Measurements from ENCODE around the gene KCTD1. TPM values are rescaled to one million over a fixed set of nuclear protein-coding genes. Genes with fewer than 3 reads are reported as not detected.

The KCTD1 gene
- total and polyA plus RNA-seq, 2 of the 4 experiments (the other 2 are of a cell fraction): 5.0 to 5.8 TPM

DNA sequence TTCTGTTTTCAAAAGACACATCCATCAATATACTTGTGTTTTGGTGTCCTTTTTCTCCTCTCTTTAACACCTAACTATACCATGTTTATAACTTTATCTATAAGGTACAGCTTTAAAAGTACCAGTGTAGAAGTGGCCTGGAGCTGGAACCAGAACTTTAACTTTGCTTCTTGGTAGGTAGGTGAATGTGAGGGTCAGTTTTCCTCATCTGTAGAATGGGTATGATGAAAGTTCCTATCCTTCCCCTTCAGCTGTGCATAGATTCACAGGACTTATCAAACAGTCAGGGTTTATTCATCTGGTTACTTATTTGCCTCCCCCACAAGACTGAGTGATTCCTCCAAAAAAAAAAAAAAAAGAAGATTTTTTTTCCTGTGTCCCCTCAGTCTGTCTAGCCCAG lies 12.7 kb downstream of the KCTD1 start:
- Histone ChIP-seq H2BK20ac (ENCODE audit: low read depth, low read length) (no peak overlapping the region), H3K4me2 (ENCODE audit: low read depth, low read length) (no peak overlapping the region), H3K9ac (ENCODE audit: low read depth, low read length) (no peak overlapping the region), H2AK5ac (ENCODE audit: low read depth, low read length) (no peak overlapping the region), H3K27me3 (ENCODE audit: control insufficient read depth, insufficient read depth, low read length) (no peaks in the 10 kb centered on the region), H4K91ac (ENCODE audit: insufficient read depth, low read depth, low read length) (no peak overlapping the region), H2BK120ac (ENCODE audit: low read depth, low read length) (no peak overlapping the region), H3K18ac (ENCODE audit: low read depth, low read length) (no peak overlapping the region), H3K9me1 (ENCODE audit: insufficient read depth, low read length) (peaks cover 3% of the 10 kb centered on the region; the same call in 1 of the 2 replicates), H4K20me1 (ENCODE audit: insufficient read depth, low read length) (no peaks in the 10 kb centered on the region), H2BK5ac (ENCODE audit: low read depth, low read length, poor library complexity, severe bottlenecking) (no peak overlapping the region), H3K4ac (ENCODE audit: low read depth, low read length) (no peak overlapping the region), H4K5ac (ENCODE audit: low read depth, low read length) (no peak overlapping the region), H3K56ac (ENCODE audit: extremely low read depth, insufficient read depth, low read length) (no peak overlapping the region), H3K23ac (ENCODE audit: low read depth, low read length) (no peak overlapping the region), H3K14ac (replicated peaks; ENCODE audit: low read depth, low read length) (no peak overlapping the region), H3K9me3 (ENCODE audit: control insufficient read depth, insufficient read depth, low read length) (no peaks in the 10 kb centered on the region), H2BK15ac (ENCODE audit: low read depth, low read length) (no peak overlapping the region), H4K8ac (ENCODE audit: low read depth in 2 of 2, low read length in 2 of 2) (no peak overlapping the region), H3K79me1 (ENCODE audit: low read depth in 1 of 2, low read length in 2 of 2) (peaks cover 9 to 15% of the 10 kb centered on the region in 2 experiments; a peak in 3 of 4 replicates), H3K4me3 (ENCODE audit: insufficient read depth, low read depth, low read length) (no peak overlapping the region), H2AK9ac (replicated peaks; ENCODE audit: low read depth, low read length, poor library complexity) (no peak overlapping the region), H3K4me1 (ENCODE audit: control insufficient read depth, insufficient read depth, low read length) (no peaks in the 10 kb centered on the region), H3K36me3 (ENCODE audit: control insufficient read depth, insufficient read depth, low read length) (no peaks in the 10 kb centered on the region), H2AFZ (replicated peaks; ENCODE audit: low read length, poor library complexity) (no peak overlapping the region), H3K27ac (ENCODE audit: insufficient read depth, low read length) (no peak overlapping the region)
- DNase-seq: no peak
- BruUV-seq (replicated peaks): no TSS peak
- intact Hi-C loops (cut with micrococcal nuclease): loop anchor here (10.0 kb wide), 1 partner anchor 59 kb away; no protein-coding TSS in a partner anchor
- ChIA-PET CTCF (no interaction called here), POLR2A (ENCODE audit: unreplicated experiment) (no interaction called here)
- TF ChIP-seq, protein P1, sequence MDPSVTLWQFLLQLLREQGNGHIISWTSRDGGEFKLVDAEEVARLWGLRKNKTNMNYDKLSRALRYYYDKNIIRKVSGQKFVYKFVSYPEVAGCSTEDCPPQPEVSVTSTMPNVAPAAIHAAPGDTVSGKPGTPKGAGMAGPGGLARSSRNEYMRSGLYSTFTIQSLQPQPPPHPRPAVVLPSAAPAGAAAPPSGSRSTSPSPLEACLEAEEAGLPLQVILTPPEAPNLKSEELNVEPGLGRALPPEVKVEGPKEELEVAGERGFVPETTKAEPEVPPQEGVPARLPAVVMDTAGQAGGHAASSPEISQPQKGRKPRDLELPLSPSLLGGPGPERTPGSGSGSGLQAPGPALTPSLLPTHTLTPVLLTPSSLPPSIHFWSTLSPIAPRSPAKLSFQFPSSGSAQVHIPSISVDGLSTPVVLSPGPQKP (IDR thresholded peaks at IDR 0.05; ENCODE audit: borderline replicate concordance, low read depth, low read length): no peak
- no peak for TF ChIP-seq MAFK (IDR thresholded peaks at IDR 0.05; ENCODE audit: low read depth, low read length)
- no peak for TF ChIP-seq CHD1 (IDR thresholded peaks at IDR 0.05; ENCODE audit: low read depth, low read length)
- no peak for TF ChIP-seq CEBPB (IDR thresholded peaks at IDR 0.05; ENCODE audit: low read depth, low read length)
- TF ChIP-seq RAD21 (IDR thresholded peaks at IDR 0.05; ENCODE audit: low read length): no peak
- TF ChIP-seq SMC3 (IDR thresholded peaks at IDR 0.05; ENCODE audit: low read depth, low read length): no peak
- TF ChIP-seq, protein P2, sequence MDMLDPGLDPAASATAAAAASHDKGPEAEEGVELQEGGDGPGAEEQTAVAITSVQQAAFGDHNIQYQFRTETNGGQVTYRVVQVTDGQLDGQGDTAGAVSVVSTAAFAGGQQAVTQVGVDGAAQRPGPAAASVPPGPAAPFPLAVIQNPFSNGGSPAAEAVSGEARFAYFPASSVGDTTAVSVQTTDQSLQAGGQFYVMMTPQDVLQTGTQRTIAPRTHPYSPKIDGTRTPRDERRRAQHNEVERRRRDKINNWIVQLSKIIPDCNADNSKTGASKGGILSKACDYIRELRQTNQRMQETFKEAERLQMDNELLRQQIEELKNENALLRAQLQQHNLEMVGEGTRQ (IDR thresholded peaks at IDR 0.05; ENCODE audit: low read depth, low read length): no peak
- in situ Hi-C loops (cut with MboI; ENCODE audit: low sequenced_read_pairs): no loop called here
- ATAC-seq (ENCODE audit: low read depth): no peak
- dilution Hi-C loops (cut with HindIII; ENCODE audit: low sequenced_read_pairs, unreplicated experiment): no loop called here
